ENCODE data around the gene OVCA2. TPM values are rescaled to one million over a fixed set of nuclear protein-coding genes. Genes with fewer than 3 reads are reported as not detected.

Gene OVCA2
- total and polyA plus RNA-seq, 2 donors (not counting 3 experiments of a cell fraction or from before 2014, with no cell fraction given), result 41.3 to 84.2 TPM

GRCh38 chr17:2049333-2050299 is 7.8 kb downstream of the OVCA2 start:
- no peaks in the 10 kb centered on the region for H3K9me1 ChIP-seq (replicated peaks; ENCODE audit: control insufficient read depth, extremely low read depth, insufficient read depth, low read length)
- POLR2A ChIA-PET, result no interaction called here
- BruUV-seq (replicated peaks), result TSS peak; percentile 19
- FAIRE-seq (peak; percentile 59), DNase-seq (ENCODE audit: low read depth, low spot score) (peak; percentile 78)
- H3K36me3 ChIP-seq (ENCODE audit: control insufficient read depth in 2 of 2, extremely low read depth in 1 of 2, insufficient read depth in 2 of 2, low read length in 2 of 2), result no peaks in the 10 kb centered on the region
- H4K20me1 ChIP-seq (replicated peaks; ENCODE audit: control insufficient read depth, extremely low read depth, insufficient read depth, low read length), result no peaks in the 10 kb centered on the region
- H3K9ac ChIP-seq (replicated peaks; ENCODE audit: extremely low read depth, insufficient read depth, low read length), result peak overlapping the region; percentile 74
- TF ChIP-seq MAX (IDR thresholded peaks at IDR 0.05; ENCODE audit: insufficient read depth, insufficient read length), result peak; percentile 3
- no peak for TF ChIP-seq POLR2A (IDR thresholded peaks at IDR 0.05; ENCODE audit: low read depth, low read length)
- CTCF ChIA-PET, result interaction anchor here (0.6 to 2.7 kb wide), 3 partner anchors 141 to 233 kb away, joined by 3 to 27 read pairs (median 5); no protein-coding TSS in a partner anchor
- dilution Hi-C loops (cut with MboI; ENCODE audit: extremely low pct_ligation_motif_present, low sequenced_read_pairs), result no loop called here
- intact Hi-C loops (cut with micrococcal nuclease), result loop anchor here (5.0 kb wide), 2 partner anchors 288 to 368 kb away; partner anchors contain the start of genes SGSM2 and TSR1
- no peaks in the 10 kb centered on the region for H3K9me3 ChIP-seq (replicated peaks; ENCODE audit: control insufficient read depth, insufficient read depth, low read length)
- H3K27me3 ChIP-seq (ENCODE audit: control insufficient read depth in 2 of 2, insufficient read depth in 2 of 2, low read length in 2 of 2), result peaks cover 2 to 11% of the 10 kb centered on the region in 2 experiments
- H3K4me2 ChIP-seq (ENCODE audit: insufficient read depth, low read length), result peak overlapping the region; percentile 77
- H3K4me1 ChIP-seq (ENCODE audit: control insufficient read depth, extremely low read depth, insufficient read depth, low read length), result peaks cover 20% of the 10 kb centered on the region
- no peaks in the 10 kb centered on the region for H3K79me2 ChIP-seq (ENCODE audit: control insufficient read depth, insufficient read depth, low read length)
- peak overlapping the region; percentile 1 for H3K27ac ChIP-seq (ENCODE audit: insufficient read depth, low read depth, low read length)
- peak overlapping the region; percentile 8 for H2AFZ ChIP-seq (ENCODE audit: low read depth, low read length)
- peak overlapping the region; percentile 46 to 57 (median 48) for H3K4me3 ChIP-seq (replicated peaks in 1 of 3; ENCODE audit: insufficient read depth in 1 of 3, low read depth in 1 of 3, low read length in 3 of 3)

DNA sequence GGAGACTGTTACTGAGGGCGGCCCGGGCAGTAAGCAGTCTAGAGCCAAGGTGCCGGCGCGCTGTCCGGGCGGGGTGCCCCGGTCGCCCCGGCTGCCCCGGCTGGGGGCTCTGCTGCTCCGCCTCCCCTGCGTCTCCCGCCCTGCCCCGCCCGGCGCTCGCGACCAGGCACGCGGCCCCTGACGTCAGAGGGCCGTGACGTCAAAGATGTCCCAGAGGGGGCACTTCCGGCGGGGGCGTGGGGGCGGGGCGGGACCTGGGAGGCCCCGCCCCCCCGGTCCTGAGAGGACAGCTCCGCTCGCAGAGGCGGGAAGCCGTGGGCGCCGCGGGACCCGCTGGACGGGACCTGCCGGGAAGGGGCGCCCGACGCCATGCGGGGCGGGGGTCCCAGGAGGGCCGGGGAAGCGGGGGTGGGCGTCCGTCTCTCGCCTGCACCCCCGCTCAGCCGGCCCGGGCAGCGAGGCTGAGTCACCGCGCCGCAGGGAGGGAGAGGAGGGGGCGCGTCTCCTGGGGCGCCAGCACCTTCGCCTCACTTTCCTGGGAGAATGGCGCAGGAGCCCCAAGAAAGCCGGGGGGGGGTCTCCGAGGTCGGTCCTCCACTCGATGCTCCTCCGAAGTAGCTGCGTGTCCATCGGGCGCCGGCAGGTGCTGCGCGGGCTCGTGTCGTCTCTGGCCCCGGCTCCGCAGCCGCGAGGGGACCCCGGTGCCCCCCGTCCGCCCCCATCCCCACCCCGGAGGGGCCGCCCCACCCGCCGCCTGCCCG is 8.7 kb downstream of the OVCA2 start:
- Histone ChIP-seq H3K9ac (replicated peaks; ENCODE audit: extremely low read depth, insufficient read depth, low read length) (no peak overlapping the region), H4K20me1 (replicated peaks; ENCODE audit: control insufficient read depth, extremely low read depth, insufficient read depth, low read length) (no peaks in the 10 kb centered on the region), H3K9me1 (replicated peaks; ENCODE audit: control insufficient read depth, extremely low read depth, insufficient read depth, low read length) (no peaks in the 10 kb centered on the region), H3K27ac (ENCODE audit: insufficient read depth, low read depth, low read length) (no peak overlapping the region), H3K4me2 (ENCODE audit: insufficient read depth, low read length) (no peak overlapping the region), H3K79me2 (ENCODE audit: control insufficient read depth, insufficient read depth, low read length) (peaks cover 2% of the 10 kb centered on the region), H3K9me3 (replicated peaks; ENCODE audit: control insufficient read depth, insufficient read depth, low read length) (no peaks in the 10 kb centered on the region), H3K4me3 (replicated peaks in 1 of 3; ENCODE audit: insufficient read depth in 1 of 3, low read depth in 1 of 3, low read length in 3 of 3) (peak overlapping the region; percentile 25 to 40 (median 31)), H3K36me3 (ENCODE audit: control insufficient read depth in 2 of 2, extremely low read depth in 1 of 2, insufficient read depth in 2 of 2, low read length in 2 of 2) (no peaks in the 10 kb centered on the region), H3K4me1 (ENCODE audit: control insufficient read depth, extremely low read depth, insufficient read depth, low read length) (peaks cover 22% of the 10 kb centered on the region), H2AFZ (ENCODE audit: low read depth, low read length) (no peak overlapping the region), H3K27me3 (ENCODE audit: control insufficient read depth in 2 of 2, insufficient read depth in 2 of 2, low read length in 2 of 2) (peaks cover 2 to 11% of the 10 kb centered on the region in 2 experiments)
- no peak for TF ChIP-seq CTCF (IDR thresholded peaks at IDR 0.05; ENCODE audit: extremely low read depth in 1 of 2, insufficient read depth in 1 of 2, low read depth in 1 of 2, low read length in 2 of 2)
- no peak for TF ChIP-seq JUN (IDR thresholded peaks at IDR 0.05; ENCODE audit: borderline replicate concordance, insufficient read depth, insufficient read length, low read depth)
- TF ChIP-seq FOS (IDR thresholded peaks at IDR 0.05; ENCODE audit: borderline replicate concordance, insufficient read depth, low read length), result no peak
- TF ChIP-seq GATA2 (IDR thresholded peaks at IDR 0.05; ENCODE audit: insufficient read depth, insufficient read length, low read depth, low read length), result no peak
- TF ChIP-seq MAX (IDR thresholded peaks at IDR 0.05; ENCODE audit: insufficient read depth, insufficient read length), result no peak
- TF ChIP-seq POLR2AphosphoS5 (IDR thresholded peaks at IDR 0.05; ENCODE audit: insufficient read depth, low read depth, low read length), result no peak
- TF ChIP-seq POLR2A (IDR thresholded peaks at IDR 0.05; ENCODE audit: low read depth, low read length), result no peak
- TF ChIP-seq MYC (IDR thresholded peaks at IDR 0.05; ENCODE audit: low read depth, low read length), result no peak
- no peak for TF ChIP-seq EZH2 (IDR thresholded peaks at IDR 0.05; ENCODE audit: borderline replicate concordance, low read depth, low read length, severe bottlenecking)
- intact Hi-C loops (cut with micrococcal nuclease), result loop anchor here (5.0 kb wide), 2 partner anchors 287 to 367 kb away; partner anchors contain the start of genes SGSM2 and TSR1
- DNase-seq (ENCODE audit: low read depth, low spot score) (peak; percentile 41), FAIRE-seq (no peak)
- CTCF ChIA-PET, result interaction anchor here (0.6 to 2.7 kb wide), 2 partner anchors 195 to 232 kb away, joined by 3 to 27 read pairs; no protein-coding TSS in a partner anchor
- POLR2A ChIA-PET, result no interaction called here
- no TSS peak for BruUV-seq (replicated peaks)
- dilution Hi-C loops (cut with MboI; ENCODE audit: extremely low pct_ligation_motif_present, low sequenced_read_pairs), result no loop called here

Data from endothelial cell of umbilical vein (primary cell).